Neuron (in vitro differentiated cells): ENCODE results near the gene TMEM131.

Experiments used
- H2AFZ ChIP-seq: one replicate; pipeline ENCODE4 v1.6.1; 2013; ENCODE audit warnings: low read depth, mild to moderate bottlenecking, inconsistent platforms, low read length, moderate library complexity
- H3K27me3 ChIP-seq: one replicate; pipeline ENCODE4 v1.6.1; 2013; ENCODE audit warnings: low read length; ENCODE audit not compliant: insufficient read depth
- H3K36me3 ChIP-seq: one replicate; pipeline ENCODE4 v1.6.1; 2013; ENCODE audit warnings: low read length; ENCODE audit not compliant: insufficient read depth
- H3K4me1 ChIP-seq: one replicate; pipeline ENCODE4 v1.6.1; 2013; ENCODE audit warnings: low read length; ENCODE audit not compliant: insufficient read depth
- H3K4me3 ChIP-seq: 2 replicates; pipeline ENCODE4 v1.5.1; 2013; ENCODE audit warnings: mild to moderate bottlenecking, low read length, moderate library complexity
- H3K9me3 ChIP-seq: one replicate; pipeline ENCODE4 v1.6.1; 2013; ENCODE audit warnings: low read length

The TMEM131 gene

DNA sequence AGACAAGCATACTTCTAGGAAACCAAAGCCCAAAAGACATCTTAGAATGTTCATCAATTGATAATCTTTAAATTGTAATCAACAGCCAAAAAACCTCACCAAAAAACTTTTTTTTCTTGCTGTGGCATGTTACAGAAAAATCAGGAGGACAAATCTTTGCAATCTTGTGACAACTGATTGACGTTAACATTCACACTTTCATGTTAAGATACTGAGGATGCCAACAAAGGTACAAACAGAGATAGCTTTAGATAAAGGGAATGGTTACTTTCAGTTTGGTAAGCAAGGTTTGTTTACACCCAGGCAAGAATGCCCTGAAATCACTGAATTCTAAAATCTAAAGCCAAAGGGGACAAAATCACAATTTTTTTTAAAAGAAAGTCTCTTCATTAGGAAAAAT is 190.0 kb downstream of the TMEM131 start:
- H3K27me3 ChIP-seq, result no peaks in the 10 kb centered on the region
- H2AFZ ChIP-seq, result no peak overlapping the region
- no peaks in the 10 kb centered on the region for H3K9me3 ChIP-seq
- no peak overlapping the region for H3K4me3 ChIP-seq
- H3K4me1 ChIP-seq, result peaks cover 2% of the 10 kb centered on the region
- peaks cover 56% of the 10 kb centered on the region for H3K36me3 ChIP-seq

DNA sequence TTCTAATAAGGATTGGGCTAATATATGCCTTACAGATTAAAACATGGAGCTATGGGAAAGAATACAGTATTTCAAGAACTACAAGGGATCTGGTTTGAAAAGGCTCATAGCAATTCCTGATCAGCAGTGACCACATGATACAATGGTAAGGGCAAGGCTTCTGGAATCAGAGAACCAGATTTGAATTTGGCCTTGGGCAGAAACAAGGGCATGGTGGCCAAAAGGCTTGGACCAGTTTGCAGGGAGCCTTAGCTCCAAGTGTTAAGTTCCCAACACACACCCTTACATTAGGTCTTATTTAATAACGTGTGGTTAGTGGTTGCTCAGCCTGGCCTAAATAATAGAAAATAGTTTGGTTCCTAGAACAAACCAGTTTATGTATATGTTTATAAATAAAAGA is 194.7 kb downstream of the TMEM131 start:
- H2AFZ ChIP-seq, result no peak overlapping the region
- no peak overlapping the region for H3K4me3 ChIP-seq
- no peaks in the 10 kb centered on the region for H3K27me3 ChIP-seq
- peaks cover 63% of the 10 kb centered on the region for H3K36me3 ChIP-seq
- no peaks in the 10 kb centered on the region for H3K4me1 ChIP-seq
- H3K9me3 ChIP-seq, result no peaks in the 10 kb centered on the region

DNA sequence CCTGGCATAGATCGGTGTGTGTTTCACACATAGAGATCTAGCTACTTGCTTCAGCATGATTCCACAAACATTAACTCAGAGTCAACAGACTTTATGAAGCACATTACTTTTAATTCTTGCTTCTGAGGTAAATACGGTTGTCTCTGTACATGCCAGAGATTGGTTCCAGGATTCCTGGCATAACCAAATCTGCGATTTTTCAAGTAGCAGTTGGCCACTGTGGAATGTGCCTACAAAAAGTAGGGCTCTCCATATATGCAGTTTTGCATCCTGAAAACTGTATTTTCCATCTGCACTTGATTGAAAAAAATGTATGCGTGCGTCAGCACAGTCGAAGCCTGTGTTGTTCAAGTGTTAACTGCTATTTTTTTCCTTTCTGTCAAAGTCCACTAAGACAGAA is 197.3 kb downstream of the TMEM131 start:
- no peak overlapping the region for H3K4me3 ChIP-seq
- no peaks in the 10 kb centered on the region for H3K27me3 ChIP-seq
- H2AFZ ChIP-seq, result no peak overlapping the region
- H3K36me3 ChIP-seq, result peaks cover 59% of the 10 kb centered on the region
- no peaks in the 10 kb centered on the region for H3K9me3 ChIP-seq
- H3K4me1 ChIP-seq, result no peaks in the 10 kb centered on the region

DNA sequence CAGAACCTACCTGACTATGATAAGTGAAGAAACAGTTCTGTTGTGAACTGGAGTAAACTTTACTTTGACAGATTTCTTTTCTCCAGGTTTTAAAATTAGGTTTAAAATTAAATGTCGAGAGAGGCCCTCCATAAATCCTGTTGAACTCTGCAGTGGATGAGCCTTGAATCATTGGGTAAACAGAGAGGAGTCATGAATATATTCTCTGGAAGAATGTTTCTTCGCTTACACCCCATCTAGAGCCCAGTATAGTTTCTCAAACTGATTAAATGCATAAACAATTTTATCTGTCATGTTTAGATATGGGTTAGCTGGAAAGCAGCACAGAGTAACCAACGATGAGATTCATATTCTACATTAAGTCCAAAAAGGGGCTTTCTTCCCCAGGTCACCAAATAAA is 198.4 kb downstream of the TMEM131 start:
- no peaks in the 10 kb centered on the region for H3K4me1 ChIP-seq
- H2AFZ ChIP-seq, result no peak overlapping the region
- H3K4me3 ChIP-seq, result no peak overlapping the region
- no peaks in the 10 kb centered on the region for H3K9me3 ChIP-seq
- peaks cover 60% of the 10 kb centered on the region for H3K36me3 ChIP-seq
- no peaks in the 10 kb centered on the region for H3K27me3 ChIP-seq

DNA sequence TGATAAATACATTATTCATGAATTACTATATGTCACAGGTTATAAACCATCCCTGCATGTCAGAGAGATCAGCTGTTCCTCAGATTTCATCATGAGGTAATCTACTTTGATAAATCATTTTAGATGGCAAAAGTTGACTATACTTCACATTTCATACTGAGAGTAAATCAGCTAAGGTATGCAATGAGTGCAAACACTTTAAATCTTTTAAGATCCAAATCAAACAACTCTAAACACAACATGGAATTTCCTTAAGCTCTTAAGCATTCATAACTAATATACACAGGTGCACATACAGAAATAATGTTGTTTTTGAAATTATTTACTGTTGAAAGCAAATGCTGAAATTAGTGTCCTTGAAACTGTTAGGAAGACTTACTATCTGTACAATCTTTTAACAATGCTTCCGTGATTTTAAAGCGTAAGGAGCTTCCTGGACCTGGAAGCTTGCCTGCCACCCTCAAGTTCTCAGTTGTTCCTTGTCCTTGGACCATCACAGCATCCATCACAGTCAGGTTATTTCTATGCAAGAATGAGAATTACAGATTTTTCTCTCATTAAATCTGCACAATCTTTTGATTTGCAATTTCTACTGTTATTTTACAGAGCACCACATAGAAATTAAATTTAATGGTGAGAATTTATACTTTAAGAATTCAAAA is 199.2 kb downstream of the TMEM131 start:
- H2AFZ ChIP-seq, result no peak overlapping the region
- no peaks in the 10 kb centered on the region for H3K27me3 ChIP-seq
- no peaks in the 10 kb centered on the region for H3K4me1 ChIP-seq
- H3K36me3 ChIP-seq, result peaks cover 53% of the 10 kb centered on the region
- no peaks in the 10 kb centered on the region for H3K9me3 ChIP-seq
- H3K4me3 ChIP-seq, result no peak overlapping the region

DNA sequence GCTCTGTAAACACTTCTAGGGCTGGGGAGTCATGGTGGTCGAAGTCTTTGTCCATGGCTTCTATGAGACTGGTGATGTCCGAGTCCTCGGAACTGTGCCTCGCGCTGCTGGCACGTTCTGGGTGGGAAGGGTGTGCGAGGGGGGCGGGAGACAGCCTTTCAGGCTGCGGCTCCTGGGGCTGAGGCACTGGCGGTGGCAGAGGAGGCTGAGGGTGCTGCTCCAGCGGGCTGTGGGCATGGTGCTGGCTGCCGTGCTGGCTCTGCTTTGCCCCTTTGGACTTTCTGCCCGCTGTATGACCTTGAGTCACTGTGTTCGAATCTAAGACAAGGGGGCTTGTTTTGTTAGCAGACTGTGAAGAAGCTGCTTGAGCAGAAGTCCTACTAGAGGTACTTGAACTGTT is 203.3 kb downstream of the TMEM131 start:
- Histone ChIP-seq H3K4me1 (no peaks in the 10 kb centered on the region), H3K36me3 (peaks cover 39% of the 10 kb centered on the region), H3K27me3 (no peaks in the 10 kb centered on the region), H3K9me3 (no peaks in the 10 kb centered on the region), H3K4me3 (no peak overlapping the region), H2AFZ (no peak overlapping the region)

DNA sequence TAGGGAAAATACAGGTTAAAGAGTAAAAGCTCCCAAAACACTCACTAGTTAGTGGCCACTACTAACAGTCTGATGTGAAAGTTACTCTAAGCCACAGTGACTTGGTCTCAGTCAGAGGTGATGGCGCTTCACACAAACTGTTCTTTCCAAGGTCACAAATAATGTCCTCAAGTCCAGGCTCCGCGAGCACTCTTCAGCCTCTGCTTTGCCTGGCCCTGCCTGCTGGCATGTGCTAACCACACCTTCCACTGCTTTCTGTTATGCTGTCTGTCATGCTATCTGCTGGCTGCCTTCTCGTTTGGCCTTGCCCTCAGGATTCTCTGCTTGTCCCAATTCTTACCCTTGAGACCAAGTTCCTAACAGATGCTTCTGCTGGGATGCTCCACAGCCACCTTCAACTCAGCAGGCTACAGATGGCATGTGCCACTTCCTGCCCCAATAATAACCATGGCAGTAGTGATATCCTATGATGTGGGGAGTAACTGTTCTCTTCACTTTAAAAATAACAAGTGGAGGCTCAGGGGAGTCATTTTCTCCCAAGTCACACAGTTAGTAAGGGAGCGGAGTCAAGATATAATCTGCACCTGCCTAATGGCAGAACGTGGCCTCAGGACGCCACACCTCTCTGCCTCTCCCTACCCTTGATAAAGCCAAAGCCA is 206.6 kb downstream of the TMEM131 start:
- peaks cover 26% of the 10 kb centered on the region for H3K36me3 ChIP-seq
- H3K4me3 ChIP-seq, result no peak overlapping the region
- no peaks in the 10 kb centered on the region for H3K9me3 ChIP-seq
- no peak overlapping the region for H2AFZ ChIP-seq
- H3K27me3 ChIP-seq, result no peaks in the 10 kb centered on the region
- H3K4me1 ChIP-seq, result no peaks in the 10 kb centered on the region

DNA sequence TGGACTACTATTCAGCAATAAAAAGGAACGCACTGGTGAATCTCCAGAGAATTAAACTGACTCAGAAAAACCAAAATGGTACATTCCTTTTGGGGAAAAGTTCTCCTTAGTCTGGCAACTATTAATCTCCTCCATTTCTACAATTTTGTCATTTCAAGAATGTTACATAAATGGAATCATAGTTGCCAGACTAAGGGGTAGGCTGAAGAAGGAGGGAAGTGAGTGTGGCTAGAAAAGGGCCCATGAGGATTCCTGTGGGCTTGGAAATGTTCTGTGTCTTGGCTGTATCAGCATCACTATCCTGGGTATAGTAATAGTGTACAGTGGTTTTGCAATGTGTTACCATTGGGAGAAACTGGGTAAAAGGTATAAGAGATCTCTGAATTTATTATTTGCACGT is 209.9 kb downstream of the TMEM131 start:
- H3K36me3 ChIP-seq, result peaks cover 13% of the 10 kb centered on the region
- no peaks in the 10 kb centered on the region for H3K27me3 ChIP-seq
- H2AFZ ChIP-seq, result no peak overlapping the region
- H3K4me3 ChIP-seq, result no peak overlapping the region
- H3K9me3 ChIP-seq, result no peaks in the 10 kb centered on the region
- no peaks in the 10 kb centered on the region for H3K4me1 ChIP-seq

DNA sequence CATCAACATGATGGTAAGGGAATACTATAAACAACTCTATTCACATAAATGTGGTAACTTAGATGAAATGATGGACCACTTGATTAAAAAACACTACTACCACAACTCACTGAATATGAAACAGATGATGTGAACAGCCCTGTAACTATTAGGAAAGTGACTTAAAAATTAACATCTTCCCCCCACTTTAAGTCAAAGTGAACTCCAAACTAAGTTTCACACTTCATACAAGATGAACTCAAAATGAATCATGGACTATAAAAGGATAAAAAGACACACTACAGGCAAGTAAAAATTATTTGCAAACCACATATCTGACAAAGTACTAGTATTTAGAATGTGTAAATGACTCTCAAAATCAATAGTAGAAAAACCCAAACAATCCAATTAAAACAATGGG is 210.8 kb downstream of the TMEM131 start:
- Histone ChIP-seq H3K4me3 (no peak overlapping the region), H3K36me3 (peaks cover 10% of the 10 kb centered on the region), H3K27me3 (no peaks in the 10 kb centered on the region), H3K4me1 (no peaks in the 10 kb centered on the region), H3K9me3 (no peaks in the 10 kb centered on the region), H2AFZ (no peak overlapping the region)

DNA sequence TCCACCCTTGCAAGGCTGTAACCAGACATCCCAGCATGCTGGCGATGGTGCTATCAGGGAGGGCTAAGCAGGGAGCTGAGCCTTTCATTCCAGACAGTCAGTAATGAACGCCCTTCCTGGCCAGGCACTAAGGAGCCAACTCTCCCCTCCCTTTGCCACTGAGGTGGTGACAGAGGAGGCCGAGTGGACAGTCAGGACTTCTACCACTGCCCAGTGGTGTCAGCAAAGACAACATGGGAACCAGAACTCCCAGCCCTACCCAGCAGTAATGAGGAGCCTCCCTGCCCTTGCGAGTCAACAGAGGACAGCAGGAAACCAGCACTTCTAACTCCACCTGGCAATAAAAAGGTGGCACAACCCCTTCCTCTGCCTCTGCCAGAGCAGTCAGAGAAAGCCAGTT is 213.8 kb downstream of the TMEM131 start:
- no peaks in the 10 kb centered on the region for H3K4me1 ChIP-seq
- H3K27me3 ChIP-seq, result no peaks in the 10 kb centered on the region
- H3K36me3 ChIP-seq, result peaks cover 6% of the 10 kb centered on the region
- H3K4me3 ChIP-seq, result no peak overlapping the region
- no peak overlapping the region for H2AFZ ChIP-seq
- H3K9me3 ChIP-seq, result no peaks in the 10 kb centered on the region

DNA sequence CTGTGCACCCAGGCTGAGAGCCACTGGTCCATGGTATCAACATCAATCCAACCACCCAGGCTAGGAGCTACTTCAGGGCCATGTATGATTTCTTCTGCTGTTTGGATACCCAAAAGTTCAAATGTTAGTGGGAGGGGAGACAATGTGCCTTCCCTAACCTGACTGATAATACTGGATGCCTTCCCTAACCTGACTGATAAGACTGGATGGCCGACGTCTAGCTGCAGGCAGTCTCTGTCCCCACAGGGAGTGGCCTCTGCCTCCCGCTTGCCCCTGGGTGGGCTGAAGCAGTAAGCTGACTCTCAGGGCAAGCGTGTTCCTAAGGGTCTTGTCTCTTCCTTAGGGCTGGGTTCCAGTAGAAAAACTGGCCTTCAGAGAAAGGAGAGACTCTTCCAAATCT is 216.6 kb downstream of the TMEM131 start:
- Histone ChIP-seq H2AFZ (no peak overlapping the region), H3K9me3 (no peaks in the 10 kb centered on the region), H3K4me3 (no peak overlapping the region), H3K36me3 (peaks cover 20% of the 10 kb centered on the region), H3K27me3 (no peaks in the 10 kb centered on the region), H3K4me1 (no peaks in the 10 kb centered on the region)

DNA sequence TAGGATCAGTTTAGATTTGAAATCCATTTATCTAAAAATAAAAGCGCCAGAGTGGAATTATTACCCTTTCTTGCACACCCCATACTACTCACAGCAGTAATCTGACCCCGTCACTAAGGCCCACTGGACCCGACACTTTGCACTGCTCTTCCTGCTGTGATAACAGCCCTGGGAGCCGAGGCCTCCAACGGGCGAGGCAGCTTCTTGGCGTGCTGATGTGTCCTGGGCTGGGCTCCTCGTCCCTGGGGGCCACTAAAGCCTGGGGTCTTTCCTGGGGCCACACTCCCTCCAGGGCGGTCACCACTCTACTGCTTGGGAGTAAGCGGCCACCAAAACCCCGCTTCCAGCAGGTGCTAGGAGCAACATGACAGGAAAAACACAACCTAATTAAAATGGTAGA is 220.7 kb downstream of the TMEM131 start:
- H3K4me1 ChIP-seq, result no peaks in the 10 kb centered on the region
- no peaks in the 10 kb centered on the region for H3K9me3 ChIP-seq
- no peaks in the 10 kb centered on the region for H3K27me3 ChIP-seq
- H2AFZ ChIP-seq, result no peak overlapping the region
- no peak overlapping the region for H3K4me3 ChIP-seq
- H3K36me3 ChIP-seq, result peaks cover 41% of the 10 kb centered on the region

DNA sequence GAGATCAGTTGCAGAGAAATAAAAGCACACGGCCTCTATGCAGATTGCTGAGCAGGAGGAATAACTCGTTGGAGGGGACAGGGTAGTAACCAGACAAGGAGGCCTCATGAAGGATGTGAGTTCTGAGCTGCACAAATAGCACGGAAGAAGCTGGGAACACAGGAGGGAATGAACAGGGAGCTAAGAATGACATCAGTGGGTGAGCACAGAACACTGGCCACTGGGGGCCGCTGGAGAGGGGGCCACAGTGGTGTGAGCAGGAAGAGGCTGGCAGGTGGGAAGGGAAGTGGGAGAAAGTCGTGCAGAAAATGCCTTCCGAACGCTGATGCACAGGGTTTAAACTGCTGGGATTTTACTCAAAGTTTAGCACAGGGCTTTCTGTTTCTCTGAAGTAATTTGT is 221.3 kb downstream of the TMEM131 start:
- Histone ChIP-seq H3K9me3 (no peaks in the 10 kb centered on the region), H3K4me1 (no peaks in the 10 kb centered on the region), H3K4me3 (no peak overlapping the region), H3K36me3 (peaks cover 45% of the 10 kb centered on the region), H3K27me3 (no peaks in the 10 kb centered on the region), H2AFZ (no peak overlapping the region)

DNA sequence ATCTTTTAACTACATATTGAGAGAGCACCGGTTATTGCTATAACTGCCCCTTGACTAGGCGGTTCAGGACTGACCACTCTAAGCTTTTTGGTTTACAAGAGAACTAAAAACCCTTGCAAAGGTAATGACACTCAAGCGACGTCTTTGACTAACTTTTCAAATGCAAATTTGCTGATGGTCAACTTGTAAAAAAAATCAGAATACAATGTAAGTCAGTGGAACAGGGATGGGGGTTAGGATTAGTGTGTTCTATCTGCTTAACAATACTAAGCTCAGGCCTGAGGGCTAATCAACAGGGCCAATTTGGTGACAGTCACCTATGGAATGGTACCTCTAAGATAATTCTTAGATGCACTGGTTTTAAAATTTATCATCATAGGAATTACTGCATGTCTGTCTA is 225.3 kb downstream of the TMEM131 start:
- Histone ChIP-seq H3K4me1 (no peaks in the 10 kb centered on the region), H3K36me3 (peaks cover 65% of the 10 kb centered on the region), H3K4me3 (no peak overlapping the region), H2AFZ (no peak overlapping the region), H3K27me3 (no peaks in the 10 kb centered on the region), H3K9me3 (no peaks in the 10 kb centered on the region)
